DMS 273 treated with DMSO at 0.1 percent for 48 hours (cell line): ENCODE data around the gene PLEKHA1.

ENCODE experiments used
- DNase-seq: peaks from one replicate; lab custom pipeline; 2025; lab: John Stamatoyannopoulos, UW

The PLEKHA1 gene

DNA sequence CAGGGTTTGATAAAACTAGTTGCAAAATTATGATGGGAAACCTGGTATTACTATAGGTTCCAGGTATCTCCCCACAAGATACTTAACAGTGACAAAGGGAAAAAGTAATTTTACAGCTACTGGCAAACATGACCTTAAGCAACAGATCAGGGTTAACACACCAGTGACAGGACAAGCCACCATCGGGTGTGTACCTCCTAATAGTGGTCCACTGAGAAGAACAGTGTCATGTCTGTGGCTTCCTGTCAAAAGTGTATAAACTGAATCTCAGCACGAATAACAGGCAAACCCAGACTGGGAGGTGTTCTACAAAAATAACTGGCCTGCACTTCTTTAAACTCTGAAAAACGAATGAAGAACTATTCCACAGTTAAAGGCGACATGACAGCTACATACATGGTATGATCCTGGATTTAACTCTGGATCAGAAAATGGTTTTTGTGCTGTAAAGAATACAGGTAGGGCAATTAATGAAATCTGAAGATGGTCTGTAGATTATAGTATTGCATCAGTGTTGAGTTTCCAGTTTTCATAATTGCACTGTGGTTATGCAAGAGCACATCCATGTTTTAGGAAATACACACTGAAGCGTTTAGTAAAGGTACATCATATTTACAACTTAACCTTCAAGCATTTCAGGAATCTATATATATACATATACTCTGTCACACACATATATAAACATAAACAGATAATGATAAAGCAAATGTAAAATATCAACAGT, 47.9 kb downstream of the PLEKHA1 start:
- DNase-seq = no peak

DNA sequence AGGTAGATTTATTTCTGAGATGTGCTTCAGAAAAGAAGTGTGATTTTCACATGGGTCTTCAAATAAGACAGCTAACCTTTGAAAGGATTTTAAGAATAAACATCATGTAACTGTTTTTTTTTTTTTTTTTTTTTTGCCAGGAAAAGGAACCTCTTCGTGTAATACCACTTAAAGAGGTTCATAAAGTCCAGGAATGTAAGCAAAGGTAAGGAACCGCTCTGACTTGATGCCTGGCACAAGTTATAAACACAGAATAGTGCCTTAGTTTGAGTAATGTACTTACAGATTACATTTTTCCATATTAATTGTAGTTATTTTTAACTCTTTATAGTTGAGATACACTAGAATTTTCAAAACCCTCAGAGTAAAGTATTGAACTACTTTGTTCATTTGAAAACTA, 49.6 kb downstream of the PLEKHA1 start:
- DNase-seq = no peak

DNA sequence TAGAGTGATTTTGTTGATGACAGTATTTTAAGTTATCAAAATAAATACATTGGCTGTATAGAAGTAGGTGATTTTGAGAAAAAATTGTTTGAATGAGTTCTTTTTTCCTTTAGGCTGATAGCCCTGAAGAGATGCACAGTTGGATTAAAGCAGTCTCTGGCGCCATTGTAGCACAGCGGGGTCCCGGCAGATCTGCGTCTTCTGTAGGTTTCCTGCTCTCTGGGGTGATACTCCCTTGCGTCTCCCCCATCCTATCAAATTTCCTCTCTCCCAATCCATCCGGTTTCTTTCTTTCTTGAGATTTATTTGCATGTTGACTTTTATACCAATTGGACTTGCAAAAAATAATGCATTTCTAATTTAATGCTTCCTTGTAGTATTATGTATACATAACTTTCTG, 52.3 kb downstream of the PLEKHA1 start:
- no peak for DNase-seq

DNA sequence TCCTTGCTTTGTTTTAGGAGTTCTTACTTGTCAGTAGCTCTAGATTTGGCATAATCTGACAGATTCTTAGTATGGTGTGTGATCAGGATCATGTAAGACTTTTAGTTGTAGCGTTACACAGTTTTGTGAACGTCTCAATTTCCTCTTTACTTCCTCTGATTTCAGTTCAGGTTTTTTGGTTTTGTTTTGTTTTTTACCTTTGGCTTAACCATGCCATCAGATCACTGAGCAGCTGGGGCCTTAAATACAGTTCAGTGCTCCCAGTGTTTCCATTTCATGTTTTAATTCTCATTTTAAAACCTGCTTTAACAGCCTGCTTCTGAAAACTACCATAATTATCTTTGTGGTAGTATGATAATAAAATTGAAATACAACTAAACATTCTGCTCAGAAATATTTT, 52.8 kb downstream of the PLEKHA1 start:
- no peak for DNase-seq

DNA sequence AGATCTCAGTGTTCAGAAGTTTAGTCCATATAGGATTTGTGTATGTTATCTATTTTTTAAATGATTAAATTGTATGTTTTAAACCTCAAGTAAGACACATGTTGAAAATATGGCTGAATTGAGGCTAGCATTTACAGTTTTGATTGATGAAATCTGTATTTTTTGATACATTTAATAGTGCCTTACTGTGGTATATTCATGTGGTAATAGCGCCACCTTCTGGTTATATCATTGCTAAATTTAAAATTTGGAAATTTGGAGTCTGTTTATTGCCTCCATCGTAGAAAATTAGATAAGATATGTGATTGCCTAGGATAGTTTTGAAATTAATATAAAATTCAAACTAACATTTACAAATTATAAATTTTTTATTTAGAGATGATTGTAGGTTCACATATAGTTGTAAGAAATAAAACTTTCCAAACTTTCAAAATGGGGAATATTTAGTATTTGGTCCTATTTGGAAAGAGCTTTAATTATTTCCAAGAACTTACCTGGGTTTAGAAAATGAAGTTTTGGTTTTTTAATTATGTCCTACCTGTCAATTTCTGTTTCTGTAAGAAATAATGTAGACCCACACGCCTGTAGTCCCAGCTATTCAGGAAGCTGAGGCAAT, 60.8 kb downstream of the PLEKHA1 start:
- peak; percentile 11 for DNase-seq

DNA sequence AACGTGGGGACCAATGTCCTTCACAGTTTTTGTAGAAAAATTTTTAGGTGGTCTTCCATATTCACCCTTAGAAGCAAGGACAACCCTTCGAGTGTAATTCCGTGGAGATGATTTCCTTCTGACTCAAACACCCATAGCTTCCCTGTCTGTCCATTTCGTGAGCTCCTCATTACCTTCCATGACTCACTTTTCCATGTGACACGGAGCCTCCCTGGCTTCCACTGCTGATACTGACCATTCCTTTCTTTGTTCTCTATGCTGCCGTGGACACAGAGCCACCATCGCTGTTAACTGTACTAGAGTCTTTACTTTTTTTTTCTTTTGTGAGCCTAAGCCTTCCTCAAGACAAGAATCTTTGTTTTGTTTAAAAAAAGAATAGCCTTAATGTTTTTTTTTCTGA, 67.5 kb downstream of the PLEKHA1 start:
- DNase-seq = no peak

DNA sequence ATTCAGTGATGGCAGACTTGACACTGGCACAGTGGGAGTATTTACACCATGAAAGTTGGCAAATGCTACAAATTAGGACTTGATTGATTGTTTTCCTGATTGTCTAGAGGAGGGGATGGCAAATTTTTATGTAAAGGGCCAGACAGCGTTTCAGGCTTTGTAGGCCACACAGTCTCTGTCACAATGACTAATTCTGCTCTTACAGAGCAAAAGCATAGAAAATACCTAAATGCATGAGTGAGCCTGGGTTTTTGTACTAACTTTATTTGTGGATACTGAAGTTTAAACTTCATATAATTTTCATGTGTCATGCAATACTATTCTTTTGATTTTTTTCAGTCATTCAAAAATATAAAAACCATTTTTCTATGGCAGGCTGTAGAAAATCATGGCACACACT, 71.0 kb downstream of the PLEKHA1 start:
- DNase-seq = no peak

DNA sequence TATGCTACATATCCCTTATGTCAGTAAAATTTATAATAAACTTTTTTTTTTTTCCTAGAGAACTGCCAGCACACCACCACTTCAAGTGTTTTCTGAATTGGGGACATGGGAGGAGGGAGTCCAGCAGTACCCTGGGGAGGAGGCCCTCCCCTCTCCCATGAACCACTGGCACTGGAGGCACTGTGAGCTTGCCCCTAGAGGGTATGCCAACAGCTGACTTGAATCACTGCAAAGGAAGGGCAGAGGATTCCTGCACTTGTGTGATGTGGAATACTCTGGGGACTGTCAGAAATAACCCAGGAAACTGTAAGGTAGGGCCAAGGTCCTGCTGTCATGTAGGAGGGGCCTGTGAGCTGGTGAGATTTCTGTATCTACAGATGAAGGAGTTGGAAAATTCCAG, 71.4 kb downstream of the PLEKHA1 start:
- DNase-seq = no peak

DNA sequence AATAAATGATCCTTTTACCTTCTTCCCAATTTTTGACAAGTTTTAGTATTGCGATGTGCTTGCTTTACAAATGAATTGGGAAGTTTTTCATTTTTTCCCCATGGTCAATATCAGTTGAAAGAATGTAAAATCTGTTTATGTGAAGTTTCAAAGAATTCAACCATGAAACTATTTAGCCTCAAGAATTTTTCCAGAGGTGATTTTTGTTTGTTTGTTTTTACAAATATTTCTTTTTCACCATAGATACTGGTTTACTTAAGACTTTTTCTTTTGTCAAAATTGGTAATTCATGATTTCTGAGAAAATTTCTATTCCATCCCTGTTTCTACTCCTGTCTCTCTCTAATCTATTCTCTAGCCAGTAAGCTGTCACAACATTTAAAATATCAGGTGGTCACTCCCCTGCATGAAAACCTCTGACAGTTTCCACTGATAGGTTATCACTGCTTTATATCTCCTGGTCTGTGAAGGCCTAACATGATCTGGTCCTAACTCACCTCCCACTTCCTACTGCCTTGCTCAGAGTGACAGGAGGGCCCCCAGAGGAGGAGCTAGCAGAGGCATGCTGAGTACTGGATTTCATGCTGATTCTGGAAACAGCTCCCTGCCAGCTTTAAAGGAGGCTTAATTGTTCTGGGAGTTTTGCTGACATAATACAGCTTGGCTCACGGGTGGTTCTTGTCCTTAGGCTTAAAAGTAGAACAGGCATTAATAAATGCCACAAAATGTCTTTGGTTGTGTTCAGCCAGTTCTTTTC, 72.3 kb downstream of the PLEKHA1 start:
- no peak for DNase-seq

DNA sequence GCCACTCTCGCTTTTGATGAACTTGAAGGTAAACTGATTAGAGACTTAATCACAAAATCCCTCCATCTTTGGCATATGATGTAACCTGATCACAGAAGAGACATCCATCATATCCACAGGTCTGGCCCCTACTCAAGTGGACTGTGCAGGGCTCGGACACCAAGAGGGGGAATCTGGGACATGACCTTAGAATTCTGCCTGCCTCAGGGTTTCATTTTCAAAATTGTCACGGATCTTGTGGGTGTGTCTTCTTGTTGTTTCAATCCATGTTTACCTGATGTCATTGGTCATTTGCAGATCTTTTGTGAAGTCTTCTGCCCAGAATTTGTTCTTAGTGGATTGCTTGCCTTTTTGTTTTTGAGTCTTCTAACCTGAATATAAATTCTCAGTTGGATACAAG, 74.1 kb downstream of the PLEKHA1 start:
- no peak for DNase-seq

DNA sequence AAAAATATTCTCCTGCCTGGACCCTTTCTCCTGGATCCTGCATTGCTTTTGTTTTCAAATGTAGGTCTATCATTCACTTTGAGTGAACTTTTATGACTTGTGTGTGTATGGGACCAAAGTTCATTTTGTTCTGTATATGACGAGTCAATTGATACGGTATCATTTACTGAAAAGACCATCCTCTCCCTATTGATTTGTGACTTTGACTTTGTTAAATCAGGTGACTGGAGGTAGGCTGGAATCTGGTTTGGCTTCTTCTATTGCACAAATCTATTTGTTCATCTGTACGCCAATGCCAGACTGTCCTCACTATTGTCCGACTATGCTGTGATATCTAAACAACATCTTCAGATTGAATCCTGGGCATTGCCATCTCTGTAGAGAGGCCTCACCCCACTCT, 74.6 kb downstream of the PLEKHA1 start:
- no peak for DNase-seq

DNA sequence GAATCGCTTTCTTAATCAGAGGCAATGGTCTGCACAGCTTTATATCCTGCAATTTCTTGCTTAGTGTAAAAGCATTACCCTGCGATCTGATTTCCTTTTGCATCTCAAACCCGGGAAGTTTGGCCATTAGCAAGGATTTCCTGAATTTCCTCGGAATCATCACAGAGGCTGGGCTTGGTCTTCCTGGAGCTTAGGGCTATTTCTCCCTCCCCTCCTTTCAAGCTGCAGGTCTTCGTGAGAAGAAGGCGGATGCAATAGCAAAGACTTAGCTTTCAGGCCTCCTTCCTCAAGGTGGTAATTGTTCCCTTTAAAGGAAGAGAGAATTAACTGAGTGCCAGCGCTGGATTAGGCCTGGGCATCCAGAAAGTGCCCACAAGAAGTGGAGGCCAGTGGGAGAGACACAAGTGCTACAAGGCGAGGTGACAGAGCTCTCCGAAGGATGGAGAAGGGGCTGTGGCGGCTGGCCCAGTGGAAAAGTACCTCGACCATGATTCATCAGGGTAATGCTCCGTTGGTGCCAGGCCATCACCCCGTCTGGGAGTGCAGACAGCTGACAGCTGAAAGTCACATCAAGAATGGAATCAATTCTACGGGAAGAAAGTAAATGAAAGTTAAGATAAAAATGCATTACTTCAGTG, 76.0 kb downstream of the PLEKHA1 start:
- DNase-seq = no peak

DNA sequence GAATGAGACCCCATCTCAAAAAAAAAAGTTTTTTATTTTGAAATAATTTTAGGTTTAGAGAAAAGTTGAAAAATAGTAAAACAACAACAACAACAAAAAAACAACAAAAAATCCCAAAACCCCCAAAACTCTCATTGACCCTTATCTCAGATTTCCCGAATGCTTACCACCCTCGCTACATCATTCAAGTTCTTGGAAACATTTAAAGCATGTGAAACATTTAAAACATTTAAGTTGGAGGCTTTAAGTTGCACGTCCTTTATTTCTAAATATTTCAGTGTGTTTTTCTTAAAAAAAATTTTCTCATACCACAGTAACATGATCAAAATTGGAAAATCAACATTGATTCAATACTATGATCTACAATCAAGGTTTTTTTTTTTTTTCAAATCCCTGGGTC, 79.6 kb downstream of the PLEKHA1 start:
- no peak for DNase-seq

DNA sequence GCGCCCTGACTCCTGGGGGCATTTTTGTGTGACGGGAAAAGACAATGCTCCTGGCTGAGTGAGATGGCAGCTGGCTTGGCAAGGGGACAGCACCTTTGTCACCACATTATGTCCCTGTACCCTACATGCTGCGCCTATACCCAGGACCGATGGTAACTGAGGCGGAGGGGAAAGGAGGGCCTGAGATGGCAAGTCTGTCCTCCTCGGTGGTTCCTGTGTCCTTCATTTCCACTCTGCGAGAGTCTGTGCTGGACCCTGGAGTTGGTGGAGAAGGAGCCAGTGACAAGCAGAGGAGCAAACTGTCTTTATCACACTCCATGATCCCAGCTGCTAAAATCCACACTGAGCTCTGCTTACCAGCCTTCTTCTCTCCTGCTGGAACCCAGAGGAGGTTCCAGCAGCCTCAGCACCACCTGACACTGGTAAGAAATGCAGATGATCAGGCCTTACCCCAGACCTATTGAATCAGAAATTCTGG, 80.1 kb downstream of the PLEKHA1 start, which contains the start of gene ARMS2:
TSS of gene ARMS2 (plus strand) at position 51 of the 478 bp plus-strand sequence. CDS start at position 126, 75 bp downstream.
- no peak for DNase-seq

DNA sequence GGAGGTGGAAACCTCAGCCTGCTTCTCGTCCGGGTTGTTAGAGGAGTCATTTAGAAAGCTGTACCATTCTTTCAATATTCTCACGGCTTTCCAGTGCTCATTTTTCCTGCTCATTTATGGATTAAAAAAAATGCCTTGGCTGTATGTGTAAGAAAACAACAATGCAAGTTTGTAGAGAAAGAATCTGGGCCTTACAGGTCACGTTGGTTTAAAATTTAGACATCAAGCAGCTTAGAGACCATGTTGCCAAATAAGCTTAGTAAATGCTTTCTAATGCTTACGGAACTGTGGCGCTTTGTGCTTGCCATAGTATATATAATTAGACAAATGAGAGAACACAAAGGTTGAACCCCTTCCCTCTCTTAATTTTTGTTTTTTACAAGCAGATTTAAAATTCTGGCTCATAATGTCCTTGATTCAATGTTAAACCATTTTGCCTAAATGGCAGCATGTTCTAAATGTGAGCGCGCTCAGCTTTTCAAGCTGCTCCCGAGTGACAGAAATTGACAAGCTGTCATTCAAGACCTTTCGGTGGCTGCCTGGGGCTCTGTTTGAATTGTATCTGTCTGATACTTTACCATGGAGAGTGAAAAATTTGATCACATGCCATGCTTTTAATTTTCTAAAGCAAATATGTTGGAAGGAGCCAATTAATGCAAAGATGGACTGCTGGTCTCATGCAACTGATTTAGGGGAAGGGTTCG, 81.0 kb downstream of the PLEKHA1 start:
- no peak for DNase-seq

DNA sequence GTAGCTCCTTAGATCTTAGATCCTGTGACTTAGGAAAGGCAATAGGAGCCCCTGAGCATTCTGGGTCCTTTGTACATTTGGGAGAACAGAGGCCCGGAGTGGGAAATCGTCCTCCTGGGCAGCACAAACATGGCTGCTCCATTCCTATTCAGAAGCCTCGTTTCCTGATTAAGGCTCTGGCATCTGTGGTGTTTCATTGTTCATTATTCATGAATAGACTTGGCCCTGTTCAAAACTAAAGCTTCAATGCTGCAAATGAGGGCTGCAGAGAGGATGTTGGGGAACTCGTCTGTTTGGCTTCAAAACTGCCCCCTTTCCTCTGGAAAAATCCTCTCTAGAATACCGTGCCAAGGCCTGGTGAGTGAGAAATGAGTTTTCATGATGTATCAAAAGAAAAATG, 83.4 kb downstream of the PLEKHA1 start:
- DNase-seq = no peak

DNA sequence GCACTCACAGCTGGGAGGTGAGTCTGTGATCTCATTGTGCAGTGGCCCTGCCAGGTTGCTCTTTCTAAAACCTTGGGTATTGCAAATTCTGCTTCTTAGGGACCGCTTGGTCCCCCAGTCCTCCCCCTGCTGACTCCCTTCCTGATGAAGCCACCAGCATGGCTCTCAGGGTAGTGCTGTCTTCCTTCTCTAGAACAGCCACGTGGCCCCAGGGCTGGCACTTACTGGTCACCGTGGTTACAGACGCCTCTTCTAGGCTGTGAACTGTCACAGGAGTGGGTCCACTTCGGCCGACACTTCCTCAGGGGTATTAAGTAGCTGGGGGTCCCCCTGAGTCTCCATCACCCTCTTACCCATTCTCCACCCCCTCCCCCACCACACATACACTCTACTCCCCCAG, 84.2 kb downstream of the PLEKHA1 start:
- no peak for DNase-seq

DNA sequence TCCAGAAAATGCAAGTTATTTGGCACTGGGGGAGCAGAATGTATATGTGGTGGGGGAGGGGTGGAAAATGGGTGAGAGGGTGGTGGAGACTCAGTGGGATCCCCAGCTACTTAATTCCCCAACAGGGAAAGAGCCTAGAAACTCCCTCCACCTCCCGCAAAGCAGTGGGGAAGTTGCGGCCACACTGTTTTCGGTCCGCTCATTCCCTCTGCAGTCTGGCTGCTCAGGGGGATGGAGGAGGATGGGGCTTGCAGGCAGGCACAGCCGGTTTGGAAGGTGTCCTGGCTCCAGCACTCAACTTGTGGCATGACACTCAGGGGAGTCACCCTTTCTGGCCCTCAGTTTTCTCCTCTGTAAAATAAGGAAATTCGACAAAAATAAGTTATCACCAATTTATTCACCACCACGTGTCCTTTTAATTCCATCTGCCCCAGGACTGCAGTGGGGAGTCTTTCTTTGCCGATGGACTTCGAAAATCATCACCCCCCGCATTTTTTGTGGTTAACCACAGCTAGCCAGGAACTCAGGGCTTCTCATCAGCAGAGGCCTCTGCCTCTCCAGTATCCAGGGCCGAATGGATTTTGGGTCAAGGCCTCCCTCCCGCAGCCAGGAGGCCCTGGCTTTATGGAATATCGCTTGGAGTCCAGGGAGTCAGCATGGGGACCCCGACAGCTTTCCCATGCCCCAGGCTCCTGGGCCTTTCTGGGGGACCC, 85.2 kb downstream of the PLEKHA1 start:
- no peak for DNase-seq

DNA sequence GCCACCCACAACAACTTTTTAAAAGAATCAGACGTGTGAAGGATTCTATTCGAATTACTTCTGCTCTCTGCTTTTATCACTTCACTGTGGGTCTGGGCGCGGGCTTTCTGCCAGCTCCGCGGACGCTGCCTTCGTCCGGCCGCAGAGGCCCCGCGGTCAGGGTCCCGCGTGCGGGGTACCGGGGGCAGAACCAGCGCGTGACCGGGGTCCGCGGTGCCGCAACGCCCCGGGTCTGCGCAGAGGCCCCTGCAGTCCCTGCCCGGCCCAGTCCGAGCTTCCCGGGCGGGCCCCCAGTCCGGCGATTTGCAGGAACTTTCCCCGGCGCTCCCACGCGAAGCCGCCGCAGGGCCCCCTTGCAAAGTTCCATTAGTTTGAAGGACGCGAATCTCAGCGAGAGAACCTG, 86.4 kb downstream of the PLEKHA1 start:
- no peak for DNase-seq

DNA sequence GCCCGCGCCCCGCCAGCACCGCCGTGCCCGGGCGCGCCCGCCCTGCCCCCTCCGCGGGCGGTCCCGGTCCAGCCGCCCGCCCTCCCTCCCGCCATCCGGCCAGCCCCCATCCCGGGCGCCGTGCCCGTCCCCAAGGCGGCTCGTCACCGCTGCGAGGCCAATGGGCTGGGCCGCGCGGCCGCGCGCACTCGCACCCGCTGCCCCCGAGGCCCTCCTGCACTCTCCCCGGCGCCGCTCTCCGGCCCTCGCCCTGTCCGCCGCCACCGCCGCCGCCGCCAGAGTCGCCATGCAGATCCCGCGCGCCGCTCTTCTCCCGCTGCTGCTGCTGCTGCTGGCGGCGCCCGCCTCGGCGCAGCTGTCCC, 86.8 kb downstream of the PLEKHA1 start, which contains the start of gene HTRA1:
TSS of gene HTRA1 (plus strand) at position 187 of the 362 bp plus-strand sequence. CDS start at position 287, 100 bp downstream.
- no peak for DNase-seq
